ENCODE data around the gene ATP6V0E1. TPM values are rescaled to one million over a fixed set of nuclear protein-coding genes. Genes with fewer than 3 reads are reported as not detected.
"Not testable (repeated sequence)": the region's sequence is repeated elsewhere in the genome, so short reads cannot be mapped to it uniquely, and the experiment has no call there.

Gene ATP6V0E1
- total and polyA plus RNA-seq, 2 of the 8 experiments (the other 6 are each of a cell fraction or from before 2014, with no cell fraction given), result 108 to 134 TPM

DNA sequence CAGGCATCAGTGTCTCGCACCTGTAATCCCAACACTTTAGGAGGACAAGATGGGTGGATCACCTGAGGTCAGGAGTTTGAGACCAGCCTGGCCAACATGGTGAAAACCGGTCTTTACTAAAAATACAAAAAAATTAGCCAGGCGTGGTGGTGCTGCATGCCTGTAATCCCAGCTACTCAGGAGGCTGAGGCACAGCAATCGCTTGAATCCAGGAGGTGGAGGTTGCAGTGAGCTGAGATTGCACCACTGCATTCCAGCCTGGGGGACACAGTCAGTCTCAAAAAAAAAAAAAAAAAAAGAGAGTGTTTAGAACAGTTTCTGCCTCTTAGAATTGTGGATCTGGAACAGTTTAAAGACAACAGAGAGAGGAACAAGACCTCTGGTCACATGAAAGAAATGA lies 92.9 kb downstream of the ATP6V0E1 start:
- H3K23ac ChIP-seq (ENCODE audit: insufficient read length); H3K79me1 ChIP-seq (ENCODE audit: low read depth, low read length); POLR2A ChIA-PET (ENCODE audit: partially characterized antibody); H3K14ac ChIP-seq (ENCODE audit: insufficient read length); H2BK12ac ChIP-seq (ENCODE audit: low read depth, low read length); H3K79me2 ChIP-seq (ENCODE audit: control insufficient read depth in 1 of 2, insufficient read depth in 2 of 2, low read length in 2 of 2); H3K27ac ChIP-seq (ENCODE audit: low read depth, low read length); H3K56ac ChIP-seq (replicated peaks; ENCODE audit: insufficient read length, low read depth, low read length); H2BK15ac ChIP-seq (ENCODE audit: low read length); H4K20me1 ChIP-seq (replicated peaks in 1 of 2; ENCODE audit: control insufficient read depth in 1 of 2, insufficient read depth in 2 of 2, low read length in 2 of 2); H3K18ac ChIP-seq (ENCODE audit: extremely low read depth, low read length); H2AK5ac ChIP-seq (ENCODE audit: low read depth, low read length); H3K9me3 ChIP-seq (ENCODE audit: insufficient read depth in 2 of 2, low read depth in 1 of 2, low read length in 1 of 2); H4K5ac ChIP-seq (ENCODE audit: insufficient read length, low read depth, low read length); H3K36me3 ChIP-seq (ENCODE audit: control insufficient read depth in 2 of 4, insufficient read depth in 4 of 4, low read length in 3 of 4); H2BK5ac ChIP-seq (ENCODE audit: low read depth, low read length); CTCF ChIA-PET (ENCODE audit: partially characterized antibody); H3K4me3 ChIP-seq (ENCODE audit: extremely low read depth in 1 of 4, insufficient read depth in 2 of 4, low read depth in 3 of 4, low read length in 4 of 4); H3K23me2 ChIP-seq (ENCODE audit: low read depth, low read length); FAIRE-seq; H2BK20ac ChIP-seq (ENCODE audit: low read length); H3K4me1 ChIP-seq (replicated peaks in 1 of 4; ENCODE audit: control insufficient read depth in 3 of 4, insufficient read depth in 4 of 4, low read length in 3 of 4); DNase-seq (ENCODE audit: low read depth in 1 of 2, low spot score in 2 of 2); H3K4me2 ChIP-seq (ENCODE audit: insufficient read depth in 1 of 2, low read depth in 2 of 2, low read length in 2 of 2); H3K27me3 ChIP-seq (replicated peaks in 1 of 4; ENCODE audit: control insufficient read depth in 3 of 4, extremely low read depth in 1 of 4, insufficient read depth in 3 of 4, low read length in 3 of 4); H3K9ac ChIP-seq (replicated peaks in 1 of 4; ENCODE audit: extremely low read depth in 1 of 4, low read depth in 3 of 4, low read length in 3 of 4); H2AFZ ChIP-seq (ENCODE audit: low read length); H2BK120ac ChIP-seq (replicated peaks; ENCODE audit: low read depth, low read length); H4K91ac ChIP-seq (replicated peaks; ENCODE audit: insufficient read length, low read length); H3K4ac ChIP-seq (replicated peaks; ENCODE audit: insufficient read length, low read depth, low read length); H4K8ac ChIP-seq (ENCODE audit: extremely low read depth, insufficient read depth, low read length): not testable (repeated sequence)
- WGBS, 2 experiments (ENCODE audit: extremely low coverage in 1 of 2, insufficient coverage in 1 of 2, insufficient read length in 1 of 2, insufficient replicate concordance in 2 of 2, low coverage in 1 of 2, low lambda C conversion rate in 2 of 2, missing lambda C conversion rate in 1 of 2), result 72% methylated on average over 4 of the region's 4 CpGs; no CpG with 5 or more reads in 1 of the 2 experiments
